AG10803 (cell line): ENCODE results near the gene BDKRB1.

Source experiments
- DNase-seq: peaks from one replicate; pipeline ENCODE4 v3.0.0; 2010; ENCODE audit warnings: low read depth
- H3K4me3 ChIP-seq: 2 replicates; pipeline ENCODE4 v1.5.1; 2011; ENCODE audit warnings: mild to moderate bottlenecking, low read length, control low read depth
- CTCF ChIP-seq: conservative IDR thresholded peaks from 2 replicates; pipeline ENCODE4 v1.5.1; 2011; ENCODE audit warnings: mild to moderate bottlenecking, low read length, control low read depth, inconsistent platforms

The BDKRB1 gene

GRCh38 chr14:96307434-96307833 is 51.4 kb downstream of the BDKRB1 start:
- H3K4me3 ChIP-seq = no peak overlapping the region
- no peak for TF ChIP-seq CTCF
- no peak for DNase-seq

- H3K4me3 ChIP-seq = no peak overlapping the region
- no peak for TF ChIP-seq CTCF
- no peak for DNase-seq
Measured at GRCh38 chr14:96309133-96309895, 53.3 kb downstream of the BDKRB1 start.

DNA sequence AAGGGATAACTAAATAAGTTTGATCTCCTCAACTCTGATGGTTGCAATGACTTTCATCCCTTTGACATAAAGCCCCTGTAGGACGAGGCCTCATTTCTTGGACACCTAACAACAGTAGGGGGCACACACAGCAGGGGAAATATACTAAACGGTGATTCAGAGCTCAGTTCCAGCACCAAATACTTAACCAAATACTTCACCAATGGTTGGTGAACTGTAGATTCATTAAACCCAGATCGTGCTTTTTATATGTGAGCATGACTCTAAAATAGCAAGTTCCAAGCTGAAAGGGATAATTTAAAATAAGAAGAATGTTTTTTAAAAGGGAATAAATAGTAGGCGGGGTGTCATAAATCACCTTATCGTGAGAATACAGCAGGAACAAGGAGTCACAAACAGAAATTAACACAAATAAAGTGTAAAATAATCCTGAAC is 53.9 kb downstream of the BDKRB1 start:
- no peak overlapping the region for H3K4me3 ChIP-seq
- TF ChIP-seq CTCF = no peak
- no peak for DNase-seq

DNA sequence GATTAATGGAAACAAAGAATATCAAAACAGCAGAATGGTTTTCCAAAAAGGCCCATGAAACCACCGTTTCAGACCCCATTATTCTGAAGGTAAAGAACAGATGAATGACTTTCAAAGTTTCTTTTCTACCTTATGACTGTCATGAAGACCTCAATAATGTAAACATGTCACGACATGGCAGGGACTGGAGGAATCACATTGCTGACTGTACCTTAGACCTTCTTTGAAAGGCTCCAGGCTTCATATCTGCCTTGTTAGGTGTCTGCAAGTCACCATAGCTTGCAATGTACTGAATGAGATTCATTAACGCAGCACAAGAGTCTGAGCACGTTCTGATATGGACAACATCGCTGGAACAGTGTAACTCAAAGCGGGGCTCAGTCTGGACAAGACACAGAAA is 54.9 kb downstream of the BDKRB1 start:
- TF ChIP-seq CTCF = no peak
- no peak overlapping the region for H3K4me3 ChIP-seq
- DNase-seq = no peak
